HCT116 (cell line): ENCODE results near the gene ASB15. TPM values are rescaled to one million over a fixed set of nuclear protein-coding genes. Genes with fewer than 3 reads are reported as not detected.

Source experiments
- ATAC-seq: fragments of 200-7000 bp; cut with Tn5 transposase; 2 replicates; pipeline ENCODE4 v1.9.1; 2020; ENCODE audit warnings: mild to moderate bottlenecking, moderate library complexity
- BruUV-seq: library from RNA; stranded (reverse); fragments of 400-500 nt; replicated peaks from 2 replicates; lab custom pipeline; 2021; lab: Mats Ljungman, UMichigan
- CTCF ChIA-PET: fragments of 300-600 bp; sonication (Branson Sonifier 250); formaldehyde crosslinking; loops from one replicate; lab custom pipeline; 2021; ENCODE audit warnings: antibody characterized with exemption; lab: Charles Lee
- POLR2A ChIA-PET: fragments of 300-600, 350-600 bp; sonication (Branson Sonifier 250); formaldehyde crosslinking; loops from one replicate; lab custom pipeline; 2021; ENCODE audit warnings: antibody characterized with exemption; lab: Charles Lee
- RAD21 ChIA-PET, 2 experiments: fragments of 300-600 bp; sonication (Branson Sonifier 250); formaldehyde crosslinking; loops; one replicate each; lab custom pipeline; 2023; ENCODE audit warnings: low total read pairs in 2 of 2; ENCODE audit not compliant: uncharacterized antibody in 2 of 2, unreplicated experiment in 2 of 2, low non-redundant PET in 1 of 2; lab: Charles Lee
- DNase-seq: peaks from one replicate; pipeline ENCODE4 v3.0.0-alpha.2; 2010; ENCODE audit warnings: low read depth, low spot score
- H2AFZ ChIP-seq: fragments of 200-600 bp; shearing (Covaris generic), sonication (generic); 2 replicates; pipeline ENCODE4 v1.6.1; 2017; ENCODE audit warnings: low read depth, mixed run types, mixed read lengths, antibody characterized with exemption, low read length; ENCODE audit not compliant: poor library complexity, severe bottlenecking
- H3K27ac ChIP-seq: 2 replicates; pipeline ENCODE4 v1.5.1; 2012; ENCODE audit warnings: low read depth, low read length
- H3K27me3 ChIP-seq: fragments of 200-600 bp; sonication (generic); 2 replicates; pipeline ENCODE4 v1.6.1; 2016; ENCODE audit warnings: mixed run types, low read length, mixed read lengths; ENCODE audit not compliant: insufficient read depth
- H3K36me3 ChIP-seq, 2 experiments: fragments of 200-500 bp in 1 of 2; fragments of 200-600 bp in 1 of 2; sonication (Bioruptor generic) in 1 of 2; sonication (generic) in 1 of 2; 2 replicates each; pipeline versions ENCODE4 v1.5.1 to v1.6.1; 2014 to 2016; ENCODE audit warnings: low read length in 2 of 2, inconsistent platforms in 1 of 2, mixed read lengths in 1 of 2, mixed run types in 1 of 2; ENCODE audit not compliant: insufficient read depth in 2 of 2, control insufficient read depth in 1 of 2
- H3K4me1 ChIP-seq, 2 experiments: fragments of 200-600 bp in 1 of 2; sonication (generic) in 1 of 2; 2 replicates each; pipeline versions ENCODE4 v1.5.1 to v1.6.1; 2012 to 2017; ENCODE audit warnings: low read length in 2 of 2, inconsistent platforms in 1 of 2, mild to moderate bottlenecking in 1 of 2, mixed read lengths in 1 of 2, mixed run types in 1 of 2, moderate library complexity in 1 of 2; ENCODE audit not compliant: insufficient read depth in 2 of 2, control insufficient read depth in 1 of 2
- H3K4me2 ChIP-seq: fragments of 200-600 bp; sonication (generic); 2 replicates; pipeline ENCODE4 v1.6.1; 2017; ENCODE audit warnings: mixed run types, low read length, mixed read lengths
- H3K4me3 ChIP-seq, 2 experiments: fragments of 200-600 bp in 1 of 2; sonication (generic) in 1 of 2; replicated peaks in 1 of 2; 2 replicates each; pipeline ENCODE4 v1.5.1; 2011 to 2016; ENCODE audit warnings: low read length in 2 of 2, control low read depth in 1 of 2, low read depth in 1 of 2, mild to moderate bottlenecking in 1 of 2, mixed read lengths in 1 of 2, mixed run types in 1 of 2
- H3K79me2 ChIP-seq: fragments of 200-600 bp; sonication (generic); 2 replicates; pipeline ENCODE4 v1.6.1; 2017; ENCODE audit warnings: mild to moderate bottlenecking, mixed run types, low read length, moderate library complexity, mixed read lengths; ENCODE audit not compliant: insufficient read depth
- H3K9ac ChIP-seq: fragments of 200-600 bp; sonication (generic); 2 replicates; pipeline ENCODE4 v1.6.1; 2016; ENCODE audit warnings: low read length, mixed read lengths
- H3K9me2 ChIP-seq: fragments of 200-600 bp; sonication (generic), shearing (Covaris generic); 2 replicates; pipeline ENCODE4 v1.6.1; 2017; ENCODE audit warnings: mixed run types, mild to moderate bottlenecking, moderate library complexity; ENCODE audit not compliant: insufficient read depth
- H3K9me3 ChIP-seq, 2 experiments: fragments of 200-500 bp in 1 of 2; fragments of 200-600 bp in 1 of 2; sonication (Bioruptor generic) in 1 of 2; sonication (generic) in 1 of 2; 2 replicates each; pipeline ENCODE4 v1.6.1; 2014 to 2017; ENCODE audit warnings: low read length in 2 of 2, mixed read lengths in 2 of 2, inconsistent platforms in 1 of 2, low read depth in 1 of 2, mild to moderate bottlenecking in 1 of 2, mixed run types in 1 of 2, moderate library complexity in 1 of 2; ENCODE audit not compliant: control insufficient read depth in 1 of 2, insufficient read depth in 1 of 2
- H4K20me1 ChIP-seq: fragments of 200-600 bp; sonication (generic), shearing (Covaris generic); 2 replicates; pipeline ENCODE4 v1.6.1; 2017; ENCODE audit warnings: mixed run types, mild to moderate bottlenecking, moderate library complexity; ENCODE audit not compliant: insufficient read depth
- EGR1 ChIP-seq: IDR thresholded peaks from 2 replicates; pipeline ENCODE4 v1.6.1; 2012; ENCODE audit warnings: low read depth
- TCF7L2 ChIP-seq: IDR thresholded peaks from 2 replicates; pipeline ENCODE4 v1.7.0; 2011; ENCODE audit warnings: borderline replicate concordance, inconsistent platforms; ENCODE audit not compliant: insufficient read depth, insufficient read length; ENCODE audit errors: extremely low read depth
- intact Hi-C: fragments of 100-400 bp; cut with micrococcal nuclease; formaldehyde crosslinking; loops from 2 replicates; pipeline ENCODE4 v1.10.0; 2022
- total RNA-seq: library from RNA; stranded (reverse); gene quantifications from one replicate; pipeline ENCODE4 v1.2.1, GENCODE V29; 2021; ENCODE audit not compliant: unreplicated experiment
- TF ChIP-seq, protein P1 (sequence below): IDR thresholded peaks from 2 replicates; pipeline ENCODE4 v1.6.1; 2012; ENCODE audit warnings: low read depth

Gene ASB15
- total RNA-seq, 1 experiment from 2014 or later, result not detected

DNA sequence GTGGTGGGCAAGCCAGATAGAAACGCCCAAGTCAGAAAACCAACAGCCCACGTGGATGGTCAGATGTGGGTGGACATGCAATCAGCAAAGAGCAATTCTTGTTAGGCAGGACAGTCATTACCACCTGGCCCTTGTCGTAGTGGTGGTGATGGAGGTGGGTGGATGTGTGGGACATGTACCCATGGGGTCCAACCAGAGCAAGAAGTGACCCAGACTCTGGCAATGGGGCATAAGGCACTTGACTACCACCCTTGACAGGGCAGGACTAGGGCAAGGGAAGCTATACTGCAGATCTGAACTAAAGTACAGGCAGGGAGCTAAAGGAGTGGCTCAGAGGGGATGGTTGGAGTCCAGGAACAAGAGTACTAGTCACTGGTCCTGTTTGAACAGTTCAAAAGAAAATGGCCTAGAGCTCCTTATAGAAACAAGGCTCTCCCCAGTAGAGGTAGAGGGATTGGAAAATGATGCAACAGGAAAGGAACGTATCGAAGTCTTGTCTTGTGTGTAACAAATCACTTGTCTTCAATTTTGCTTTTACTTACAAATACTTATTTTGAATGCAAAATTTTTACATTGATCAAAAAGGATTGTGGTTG, 71.6 kb downstream of the ASB15 start:
- BruUV-seq, result no TSS peak
- no peaks in the 10 kb centered on the region for H3K4me1 ChIP-seq
- H3K79me2 ChIP-seq, result no peaks in the 10 kb centered on the region
- H3K4me2 ChIP-seq, result no peak overlapping the region
- H3K36me3 ChIP-seq, result no peaks in the 10 kb centered on the region
- CTCF ChIA-PET, result interaction anchor here (2.2 kb wide), 1 partner anchor 9 kb away, joined by 7 read pairs; no protein-coding TSS in a partner anchor
- no peaks in the 10 kb centered on the region for H4K20me1 ChIP-seq
- no peaks in the 10 kb centered on the region for H3K9me2 ChIP-seq
- no peak overlapping the region for H3K4me3 ChIP-seq
- intact Hi-C loops, result no loop called here
- no peak for ATAC-seq
- H3K9ac ChIP-seq, result no peak overlapping the region
- TF ChIP-seq, protein P1, sequence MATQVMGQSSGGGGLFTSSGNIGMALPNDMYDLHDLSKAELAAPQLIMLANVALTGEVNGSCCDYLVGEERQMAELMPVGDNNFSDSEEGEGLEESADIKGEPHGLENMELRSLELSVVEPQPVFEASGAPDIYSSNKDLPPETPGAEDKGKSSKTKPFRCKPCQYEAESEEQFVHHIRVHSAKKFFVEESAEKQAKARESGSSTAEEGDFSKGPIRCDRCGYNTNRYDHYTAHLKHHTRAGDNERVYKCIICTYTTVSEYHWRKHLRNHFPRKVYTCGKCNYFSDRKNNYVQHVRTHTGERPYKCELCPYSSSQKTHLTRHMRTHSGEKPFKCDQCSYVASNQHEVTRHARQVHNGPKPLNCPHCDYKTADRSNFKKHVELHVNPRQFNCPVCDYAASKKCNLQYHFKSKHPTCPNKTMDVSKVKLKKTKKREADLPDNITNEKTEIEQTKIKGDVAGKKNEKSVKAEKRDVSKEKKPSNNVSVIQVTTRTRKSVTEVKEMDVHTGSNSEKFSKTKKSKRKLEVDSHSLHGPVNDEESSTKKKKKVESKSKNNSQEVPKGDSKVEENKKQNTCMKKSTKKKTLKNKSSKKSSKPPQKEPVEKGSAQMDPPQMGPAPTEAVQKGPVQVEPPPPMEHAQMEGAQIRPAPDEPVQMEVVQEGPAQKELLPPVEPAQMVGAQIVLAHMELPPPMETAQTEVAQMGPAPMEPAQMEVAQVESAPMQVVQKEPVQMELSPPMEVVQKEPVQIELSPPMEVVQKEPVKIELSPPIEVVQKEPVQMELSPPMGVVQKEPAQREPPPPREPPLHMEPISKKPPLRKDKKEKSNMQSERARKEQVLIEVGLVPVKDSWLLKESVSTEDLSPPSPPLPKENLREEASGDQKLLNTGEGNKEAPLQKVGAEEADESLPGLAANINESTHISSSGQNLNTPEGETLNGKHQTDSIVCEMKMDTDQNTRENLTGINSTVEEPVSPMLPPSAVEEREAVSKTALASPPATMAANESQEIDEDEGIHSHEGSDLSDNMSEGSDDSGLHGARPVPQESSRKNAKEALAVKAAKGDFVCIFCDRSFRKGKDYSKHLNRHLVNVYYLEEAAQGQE, result no peak
- no peak for TF ChIP-seq TCF7L2
- TF ChIP-seq EGR1, result no peak
- no peak for DNase-seq
- RAD21 ChIA-PET, result no interaction called here
- POLR2A ChIA-PET, result no interaction called here
- no peaks in the 10 kb centered on the region for H3K27me3 ChIP-seq
- H2AFZ ChIP-seq, result no peak overlapping the region
- H3K9me3 ChIP-seq, result no peaks in the 10 kb centered on the region
- no peak overlapping the region for H3K27ac ChIP-seq
